Mucosa of descending colon (tissue), 3 donors: ENCODE measurements around the gene ABCA8. TPM values are rescaled to one million over a fixed set of nuclear protein-coding genes. Genes with fewer than 3 reads are reported as not detected.

ENCODE experiments used
- ATAC-seq: fragments of 200-7000 bp; cut with Tn5 transposase; one replicate; pipeline ENCODE4 v1.9.1; 2020; ENCODE audit warnings: mild to moderate bottlenecking, moderate library complexity
- DNase-seq, 3 donors: peaks; one replicate each; pipeline ENCODE4 v3.0.0-alpha.2; 2020
- H3K36me3 ChIP-seq: fragments of 200-600 bp; one replicate; pipeline ENCODE4 v1.8.0; 2021; ENCODE audit warnings: low read depth, mild to moderate bottlenecking
- H3K4me1 ChIP-seq: fragments of 200-600 bp; one replicate; pipeline ENCODE4 v1.8.0; 2021; ENCODE audit warnings: low read depth, mild to moderate bottlenecking
- H3K4me3 ChIP-seq: fragments of 200-600 bp; one replicate; pipeline ENCODE4 v1.8.0; 2021; ENCODE audit warnings: mild to moderate bottlenecking
- H3K9me3 ChIP-seq: fragments of 200-600 bp; one replicate; pipeline ENCODE4 v1.8.0; 2021; ENCODE audit warnings: mild to moderate bottlenecking
- CTCF ChIP-seq: fragments of 200-600 bp; IDR thresholded peaks from one replicate; pipeline ENCODE4 v1.8.0; 2022; ENCODE audit warnings: antibody characterized with exemption, mild to moderate bottlenecking
- intact Hi-C, 2 donors: fragments of 100-400 bp; cut with DNase I in 1 of 2; cut with micrococcal nuclease in 1 of 2; formaldehyde crosslinking; loops; one replicate each; pipeline versions ENCODE4 v1.11.0 to v1.11.1; 2022; cut with DNase I, micrococcal nuclease
- total RNA-seq, 3 donors: library from RNA; stranded (reverse); fragmentation: NEBNext Ultra II Directional in 2 of 3; extraction: Animal tissue kit (Norgen Biotek cat#: 25700) in 2 of 3; gene quantifications; one replicate each; pipeline versions ENCODE4 v1.2.1 to v1.2.4, GENCODE V29; 2021 to 2023
- donor health status: DM: no; HTN: no; CAD: no; lungs with moderate emphysema.
- donor health status: DM: no; HTN: no; CAD: no.
- donor health status: DM: no; HTN: yes; CAD: no.

Gene ABCA8
- total RNA-seq, 3 donors from 2014 or later, result 6.0 to 42.1 (median 13.1) TPM

- no peak for DNase-seq
- Histone ChIP-seq H3K4me3 (no peak overlapping the region), H3K36me3 (no peaks in the 10 kb centered on the region), H3K4me1 (no peaks in the 10 kb centered on the region), H3K9me3 (no peaks in the 10 kb centered on the region)
- ATAC-seq, result no peak
- intact Hi-C loops, result no loop called here
- TF ChIP-seq CTCF, result no peak
These were observed 27.7 kb downstream of the ABCA8 start for GRCh38 chr17:68927516-68927915.

GRCh38 chr17:68924793-68925720 lies 30.1 kb downstream of the ABCA8 start:
- intact Hi-C loops, result no loop called here
- DNase-seq, result no peak

GRCh38 chr17:68910789-68911431 lies 44.3 kb downstream of the ABCA8 start:
- no peak for TF ChIP-seq CTCF
- intact Hi-C loops, result no loop called here
- DNase-seq (no peak), ATAC-seq (no peak)
- Histone ChIP-seq H3K4me1 (no peaks in the 10 kb centered on the region), H3K4me3 (no peak overlapping the region), H3K9me3 (no peaks in the 10 kb centered on the region), H3K36me3 (no peaks in the 10 kb centered on the region)

More at GRCh38 chr17:68924793-68925720, 30.1 kb downstream of the ABCA8 start:
- H3K36me3 ChIP-seq, result no peaks in the 10 kb centered on the region
- TF ChIP-seq CTCF, result no peak
- H3K9me3 ChIP-seq, result no peaks in the 10 kb centered on the region
- ATAC-seq, result no peak
- no peak overlapping the region for H3K4me3 ChIP-seq
- no peaks in the 10 kb centered on the region for H3K4me1 ChIP-seq

- H3K36me3 ChIP-seq, result no peaks in the 10 kb centered on the region
- H3K9me3 ChIP-seq, result no peaks in the 10 kb centered on the region
- no peaks in the 10 kb centered on the region for H3K4me1 ChIP-seq
- TF ChIP-seq CTCF, result no peak
- DNase-seq, result no peak
- intact Hi-C loops, result no loop called here
- no peak overlapping the region for H3K4me3 ChIP-seq
- no peak for ATAC-seq
These were observed 44.9 kb downstream of the ABCA8 start for GRCh38 chr17:68910251-68910705.

- Histone ChIP-seq H3K36me3 (no peaks in the 10 kb centered on the region), H3K9me3 (no peaks in the 10 kb centered on the region), H3K4me3 (no peak overlapping the region), H3K4me1 (no peaks in the 10 kb centered on the region)
- peak; percentile 62 for ATAC-seq
- no peak for TF ChIP-seq CTCF
- peak in 1 of 3 donors; percentile 24 for DNase-seq
- intact Hi-C loops, result no loop called here
These were observed 46.1 kb downstream of the ABCA8 start for GRCh38 chr17:68909066-68909465.
